ENCODE results near the gene RIGI. TPM values are rescaled to one million over a fixed set of nuclear protein-coding genes. Genes with fewer than 3 reads are reported as not detected.

RIGI gene
- total and polyA plus RNA-seq, 2 of the 13 experiments (the other 11 are each of a cell fraction or from before 2014, with no cell fraction given) = 3.0 to 8.2 TPM

GRCh38 chr9:32526041-32526706 lies at the start of gene RIGI (continued):
- TF ChIP-seq ATF6 (CRISPR knock-in tag; conservative IDR thresholded peaks at IDR 0.05) (no peak), ZBTB46 (CRISPR knock-in tag; IDR thresholded peaks at IDR 0.05; ENCODE audit: borderline replicate concordance) (no peak), ZGPAT (CRISPR knock-in tag; IDR thresholded peaks at IDR 0.05) (no peak; the same call in 1 of the 2 replicates), CENPT (CRISPR knock-in tag; IDR thresholded peaks at IDR 0.05; ENCODE audit: low read depth) (no peak), ZNF441 (CRISPR knock-in tag; IDR thresholded peaks at IDR 0.05; ENCODE audit: borderline replicate concordance) (peak; percentile 75), ZBTB7B (CRISPR knock-in tag; IDR thresholded peaks at IDR 0.05) (no peak), NCOA1 (CRISPR knock-in tag; IDR thresholded peaks at IDR 0.05) (no peak), ATRX (CRISPR knock-in tag; IDR thresholded peaks at IDR 0.05; ENCODE audit: borderline replicate concordance) (no peak), FOXO1 (CRISPR knock-in tag; IDR thresholded peaks at IDR 0.05) (no peak), ZNF12 (CRISPR knock-in tag; IDR thresholded peaks at IDR 0.05) (no peak), ZNF260 (CRISPR knock-in tag; IDR thresholded peaks at IDR 0.05; ENCODE audit: borderline replicate concordance, low read depth) (no peak), XRCC5 (optimal IDR thresholded peaks at IDR 0.05; ENCODE audit: low read length) (peak; percentile 63), ATF3 (CRISPR knock-in tag; IDR thresholded peaks at IDR 0.05) (no peak), ZMAT3 (CRISPR knock-in tag; conservative IDR thresholded peaks at IDR 0.05) (no peak), ZNF639 (CRISPR knock-in tag; conservative IDR thresholded peaks at IDR 0.05) (0 out of 2 replicates have a peak, but pooled peaks have one; percentile 42), ZNF713 (CRISPR knock-in tag; IDR thresholded peaks at IDR 0.05) (no peak), FOXP4 (CRISPR knock-in tag; IDR thresholded peaks at IDR 0.05) (peak; percentile 18; the same call in 1 of the 2 replicates), HNRNPUL1 (IDR thresholded peaks at IDR 0.05; ENCODE audit: low read depth, low read length) (no peak), FOXA1 (IDR thresholded peaks at IDR 0.05) (no peak), FOXA1 (CRISPR knock-in tag; IDR thresholded peaks at IDR 0.05) (0 out of 2 replicates have a peak, but pooled peaks have one; percentile 40), ZSCAN22 (CRISPR knock-in tag; IDR thresholded peaks at IDR 0.05) (no peak), KDM3A (CRISPR knock-in tag; IDR thresholded peaks at IDR 0.05; ENCODE audit: low read depth) (no peak)

Data from HepG2 (cell line).